T-helper 17 cell (primary cell): ENCODE results near the gene SBDS. TPM values are rescaled to one million over a fixed set of nuclear protein-coding genes. Genes with fewer than 3 reads are reported as not detected.
"Not testable (repeated sequence)": the region's sequence is repeated elsewhere in the genome, so short reads cannot be mapped to it uniquely, and the experiment has no call there.

ENCODE experiments used
- ATAC-seq: fragments of 150-1000 bp; cut with Tn5 transposase; 2 replicates; pipeline ENCODE4 v1.10.0; 2021; ENCODE audit warnings: mild to moderate bottlenecking, moderate library complexity
- DNase-seq, 3 donors: peaks; one replicate each; pipeline versions ENCODE4 v3.0.0 to v3.0.0-alpha.2; 2020 to 2021
- H3K9me3 ChIP-seq: one replicate; pipeline ENCODE4 v1.7.0; 2013; ENCODE audit warnings: low read length, mild to moderate bottlenecking; ENCODE audit not compliant: control insufficient read depth, poor library complexity, severe bottlenecking
- H3K27ac Mint-ChIP-seq: one replicate; pipeline ENCODE4 v1.8.0; 2022; ENCODE audit warnings: mild to moderate bottlenecking, moderate library complexity, mixed read lengths
- H3K27me3 Mint-ChIP-seq: one replicate; pipeline ENCODE4 v1.8.0; 2022; ENCODE audit warnings: mixed read lengths
- H3K36me3 Mint-ChIP-seq: one replicate; pipeline ENCODE4 v1.8.0; 2022; ENCODE audit warnings: low read depth, mixed read lengths
- H3K4me1 Mint-ChIP-seq: one replicate; pipeline ENCODE4 v1.8.0; 2022; ENCODE audit warnings: mild to moderate bottlenecking, mixed read lengths
- H3K4me3 Mint-ChIP-seq: one replicate; pipeline ENCODE4 v1.8.0; 2022; ENCODE audit warnings: mild to moderate bottlenecking, moderate library complexity, mixed read lengths
- total RNA-seq, 4 donors: library from RNA in 2 of 4; stranded (reverse) in 2 of 4; gene quantifications; one replicate each; pipeline ENCODE4 v1.2.3 and lab custom pipeline; 2022 to 2026

SBDS gene
- total RNA-seq, 2 donors from 2014 or later: 270 to 323 TPM

DNA sequence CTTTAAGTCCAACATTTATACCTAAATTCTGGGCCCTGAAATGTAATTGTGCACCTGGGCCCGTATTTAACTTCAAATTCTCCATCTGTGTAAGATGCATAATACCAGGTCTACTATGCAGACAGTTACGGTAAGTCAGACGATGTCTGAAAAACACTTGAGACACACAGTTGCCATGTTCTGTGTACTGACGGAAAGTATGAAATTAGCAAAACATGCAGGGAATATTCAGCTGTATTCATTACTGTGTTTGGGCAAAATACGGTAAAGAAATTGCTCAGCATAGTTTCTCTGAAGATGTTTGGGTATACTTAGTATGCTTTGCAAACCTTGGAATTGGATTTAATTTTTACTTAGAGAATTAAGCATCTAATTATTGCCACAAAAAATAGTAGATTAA, 17.1 kb downstream of the SBDS start:
- H3K9me3 ChIP-seq, H3K4me3 Mint-ChIP-seq, H3K27me3 Mint-ChIP-seq, H3K27ac Mint-ChIP-seq, DNase-seq, H3K4me1 Mint-ChIP-seq, H3K36me3 Mint-ChIP-seq, ATAC-seq: not testable (repeated sequence)

- ATAC-seq: no peak
- H3K27me3 Mint-ChIP-seq: no peaks in the 10 kb centered on the region
- no peaks in the 10 kb centered on the region for H3K36me3 Mint-ChIP-seq
- H3K9me3 ChIP-seq: no peaks in the 10 kb centered on the region
- no peak overlapping the region for H3K4me3 Mint-ChIP-seq
- DNase-seq: no peak
- no peak overlapping the region for H3K27ac Mint-ChIP-seq
- H3K4me1 Mint-ChIP-seq: no peaks in the 10 kb centered on the region
Measured at GRCh38 chr7:66974986-66975590, 20.3 kb downstream of the SBDS start.

DNA sequence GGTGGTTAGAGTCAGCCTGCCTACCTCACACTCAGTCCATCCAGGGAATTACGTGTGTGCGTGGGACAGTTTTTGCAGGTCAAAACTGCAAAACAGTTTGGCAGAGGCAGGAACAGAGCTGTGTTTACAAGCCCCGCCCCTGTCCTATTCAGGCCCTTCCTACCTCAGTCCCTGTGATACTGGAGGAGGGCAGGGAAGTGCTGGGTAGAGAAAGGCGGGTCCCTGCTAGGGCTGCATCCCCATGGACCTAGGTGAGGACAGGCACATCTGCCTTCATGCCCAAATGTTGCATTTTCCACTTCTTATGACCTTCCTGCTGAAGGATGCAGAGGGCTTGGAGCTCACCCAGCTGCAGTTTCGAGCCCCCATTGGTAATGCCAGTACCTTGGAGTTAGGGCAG, 25.1 kb downstream of the SBDS start:
- no peak overlapping the region for H3K4me3 Mint-ChIP-seq
- H3K27ac Mint-ChIP-seq: no peak overlapping the region
- ATAC-seq: no peak
- H3K4me1 Mint-ChIP-seq: no peaks in the 10 kb centered on the region
- DNase-seq: no peak
- no peaks in the 10 kb centered on the region for H3K9me3 ChIP-seq
- no peaks in the 10 kb centered on the region for H3K27me3 Mint-ChIP-seq
- H3K36me3 Mint-ChIP-seq: no peaks in the 10 kb centered on the region

DNA sequence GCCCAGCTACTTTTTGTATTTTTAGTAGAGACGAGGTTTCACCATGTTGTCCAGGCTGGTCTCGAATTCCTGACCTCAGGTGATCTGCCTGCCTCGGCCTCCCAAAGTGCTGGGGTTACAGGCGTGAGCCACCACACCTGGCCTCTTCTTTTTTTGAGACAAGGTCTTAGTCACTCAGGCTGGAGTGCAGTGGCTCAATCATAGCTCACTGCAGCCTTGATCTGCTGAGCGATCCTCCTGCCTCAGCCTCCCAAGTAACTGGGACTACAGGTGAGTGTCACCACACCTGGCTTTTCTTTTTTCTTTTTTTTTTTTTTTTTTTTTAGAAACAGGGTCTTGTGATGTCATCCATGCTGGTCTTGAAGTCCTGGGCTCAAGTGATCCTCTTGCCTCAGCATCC, 26.4 kb downstream of the SBDS start:
- H3K27me3 Mint-ChIP-seq, H3K4me1 Mint-ChIP-seq, ATAC-seq, H3K9me3 ChIP-seq, H3K27ac Mint-ChIP-seq, H3K4me3 Mint-ChIP-seq, H3K36me3 Mint-ChIP-seq, DNase-seq: not testable (repeated sequence)

DNA sequence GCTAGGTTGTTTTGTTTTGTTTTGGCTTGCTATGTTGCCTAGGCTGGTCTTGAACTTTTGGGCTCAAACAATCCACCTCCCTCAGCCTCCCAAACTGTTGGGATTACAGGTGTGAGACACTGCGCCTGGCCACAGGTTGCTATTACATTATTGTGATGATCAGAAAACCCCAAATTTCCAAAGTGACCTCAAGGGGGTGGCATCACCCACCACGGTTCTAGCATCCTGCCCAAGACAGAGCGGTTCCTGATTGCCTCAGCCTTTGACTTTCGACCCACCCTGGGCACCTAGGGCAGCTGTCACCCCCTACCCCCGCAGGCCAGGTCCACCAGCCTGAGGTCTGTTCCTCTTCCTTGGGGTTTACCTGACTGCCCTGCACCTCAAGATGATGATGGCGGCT, 28.4 kb downstream of the SBDS start:
- Mint-ChIP-seq H3K36me3 (no peaks in the 10 kb centered on the region), H3K27ac (no peak overlapping the region), H3K4me3 (no peak overlapping the region), H3K4me1 (no peaks in the 10 kb centered on the region), H3K27me3 (no peaks in the 10 kb centered on the region)
- DNase-seq (no peak), ATAC-seq (no peak)
- H3K9me3 ChIP-seq: no peaks in the 10 kb centered on the region

DNA sequence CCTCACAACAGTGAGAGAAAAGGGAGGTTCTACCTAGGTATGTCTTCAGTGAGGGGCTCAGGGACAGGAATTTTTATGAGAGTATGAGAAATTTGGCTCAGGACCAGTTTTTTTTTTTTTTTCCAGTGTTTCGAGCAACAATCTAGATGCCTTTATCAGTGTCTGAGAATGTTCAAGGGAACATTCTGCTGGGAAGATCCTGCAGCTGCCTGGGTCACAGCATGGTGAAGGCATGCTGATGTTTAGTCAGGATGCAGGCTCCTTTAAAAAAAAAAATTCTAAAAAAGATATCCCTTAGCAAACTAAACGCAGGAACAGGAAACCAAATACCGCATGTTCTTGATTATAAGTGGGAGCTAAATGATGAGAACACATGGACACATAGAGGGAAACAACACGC, 31.0 kb downstream of the SBDS start:
- H3K9me3 ChIP-seq: no peaks in the 10 kb centered on the region
- H3K4me1 Mint-ChIP-seq: no peaks in the 10 kb centered on the region
- DNase-seq (no peak), ATAC-seq (no peak)
- no peaks in the 10 kb centered on the region for H3K27me3 Mint-ChIP-seq
- no peak overlapping the region for H3K4me3 Mint-ChIP-seq
- no peak overlapping the region for H3K27ac Mint-ChIP-seq
- peaks cover 2% of the 10 kb centered on the region for H3K36me3 Mint-ChIP-seq

- ATAC-seq: no peak
- Mint-ChIP-seq H3K27me3 (no peaks in the 10 kb centered on the region), H3K4me3 (no peak overlapping the region), H3K36me3 (peaks cover 4% of the 10 kb centered on the region), H3K27ac (peak overlapping the region; percentile 27), H3K4me1 (peaks cover 3% of the 10 kb centered on the region)
- no peaks in the 10 kb centered on the region for H3K9me3 ChIP-seq
- DNase-seq: no peak
Measured at GRCh38 chr7:66961096-66961495, 34.3 kb downstream of the SBDS start.

DNA sequence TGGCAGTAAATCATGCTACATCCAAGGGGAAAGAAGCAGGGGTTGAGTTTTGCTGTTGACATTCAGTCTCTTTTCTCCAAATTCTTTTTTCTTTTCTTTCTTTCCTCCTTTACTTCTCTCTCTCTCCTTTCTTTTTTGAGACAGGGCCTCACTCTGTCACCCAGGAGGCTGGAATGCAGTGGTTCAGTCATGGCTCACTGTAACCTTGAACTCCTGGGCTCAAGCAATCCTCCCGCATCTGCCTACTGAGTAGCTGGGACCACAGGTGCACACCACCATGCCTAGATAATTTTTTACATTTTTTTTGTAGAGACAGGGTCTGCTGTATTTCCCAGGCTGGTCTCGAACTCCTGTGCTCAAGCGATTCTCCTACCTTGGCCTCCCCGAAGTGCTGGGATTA, 35.2 kb downstream of the SBDS start:
- ATAC-seq: no peak
- H3K4me3 Mint-ChIP-seq: no peak overlapping the region
- DNase-seq: no peak
- no peaks in the 10 kb centered on the region for H3K27me3 Mint-ChIP-seq
- peaks cover 4% of the 10 kb centered on the region for H3K36me3 Mint-ChIP-seq
- no peaks in the 10 kb centered on the region for H3K9me3 ChIP-seq
- H3K4me1 Mint-ChIP-seq: peaks cover 3% of the 10 kb centered on the region
- no peak overlapping the region for H3K27ac Mint-ChIP-seq

GRCh38 chr7:66958538-66959350, 36.6 kb downstream of the SBDS start:
- peak overlapping the region; percentile 72 for H3K27ac Mint-ChIP-seq
- H3K4me3 Mint-ChIP-seq: no peak overlapping the region
- no peak for DNase-seq
- peaks cover 4% of the 10 kb centered on the region for H3K36me3 Mint-ChIP-seq
- H3K4me1 Mint-ChIP-seq: peaks cover 3% of the 10 kb centered on the region
- no peak for ATAC-seq
- no peaks in the 10 kb centered on the region for H3K9me3 ChIP-seq
- no peaks in the 10 kb centered on the region for H3K27me3 Mint-ChIP-seq

DNA sequence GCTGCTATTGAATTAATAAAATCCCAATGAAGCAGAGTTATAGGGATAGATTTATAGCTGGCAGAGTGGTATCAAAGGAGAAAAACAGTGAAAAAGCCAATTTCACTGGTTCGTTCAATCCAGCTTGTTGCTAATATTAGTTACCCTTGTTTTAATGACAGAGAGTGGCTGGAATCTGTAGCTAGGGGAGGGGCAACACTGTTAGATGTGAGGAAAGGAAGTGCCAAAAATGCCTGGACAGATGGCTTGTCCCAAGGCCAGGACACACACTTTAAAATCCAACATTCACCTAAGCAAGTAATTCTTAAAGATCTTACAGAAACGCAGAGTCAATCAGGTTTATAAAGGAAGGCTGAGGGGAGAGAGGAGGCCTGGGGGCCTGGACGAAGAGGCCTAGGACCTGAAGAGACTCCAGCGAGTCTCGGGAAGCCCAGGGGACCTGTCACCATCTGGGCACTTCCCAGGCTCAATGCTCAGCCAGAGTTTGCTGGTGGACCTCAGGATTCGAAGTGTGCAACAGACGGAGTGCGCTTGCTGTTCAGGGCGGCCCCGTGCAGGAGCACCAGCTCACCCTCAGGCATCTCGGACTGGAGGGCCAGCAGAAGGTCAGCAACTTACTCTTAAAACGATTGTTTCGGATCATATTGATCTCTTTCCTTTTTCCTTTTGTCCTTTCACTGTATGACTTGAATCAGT, 37.6 kb downstream of the SBDS start:
- peaks cover 4% of the 10 kb centered on the region for H3K36me3 Mint-ChIP-seq
- H3K4me1 Mint-ChIP-seq: peaks cover 3% of the 10 kb centered on the region
- no peaks in the 10 kb centered on the region for H3K9me3 ChIP-seq
- peak overlapping the region; percentile 49 for H3K27ac Mint-ChIP-seq
- H3K4me3 Mint-ChIP-seq: no peak overlapping the region
- no peak for DNase-seq
- no peaks in the 10 kb centered on the region for H3K27me3 Mint-ChIP-seq
- no peak for ATAC-seq

DNA sequence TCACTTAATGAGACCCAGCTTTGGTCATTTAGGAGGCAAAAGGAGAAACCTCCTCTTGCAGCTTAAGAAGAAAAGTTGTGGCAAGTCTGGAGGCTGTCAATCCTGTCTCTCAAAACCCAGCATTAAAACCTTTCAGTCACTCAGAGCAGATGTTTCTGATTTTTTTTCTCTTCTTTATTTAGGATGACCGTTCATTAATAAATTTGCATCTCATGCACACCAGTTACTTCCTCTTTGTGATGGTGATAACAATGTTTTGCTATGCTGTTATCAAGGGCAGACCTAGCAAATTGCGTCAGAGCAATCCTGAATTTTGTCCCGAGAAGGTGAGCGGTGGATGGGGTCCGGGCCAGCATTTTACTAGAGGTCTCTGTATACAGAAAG, 42.4 kb downstream of the SBDS start:
- Mint-ChIP-seq H3K27me3 (no peaks in the 10 kb centered on the region), H3K4me3 (no peak overlapping the region), H3K27ac (no peak overlapping the region), H3K4me1 (peaks cover 2% of the 10 kb centered on the region), H3K36me3 (peaks cover 4% of the 10 kb centered on the region)
- DNase-seq (no peak), ATAC-seq (no peak)
- no peaks in the 10 kb centered on the region for H3K9me3 ChIP-seq

GRCh38 chr7:66952343-66953043, 42.9 kb downstream of the SBDS start:
- Mint-ChIP-seq H3K36me3 (peaks cover 4% of the 10 kb centered on the region), H3K4me3 (no peak overlapping the region), H3K27ac (no peak overlapping the region), H3K27me3 (no peaks in the 10 kb centered on the region), H3K4me1 (peaks cover 2% of the 10 kb centered on the region)
- DNase-seq (no peak), ATAC-seq (no peak)
- H3K9me3 ChIP-seq: no peaks in the 10 kb centered on the region

- DNase-seq: no peak
- H3K9me3 ChIP-seq: no peaks in the 10 kb centered on the region
- Mint-ChIP-seq H3K4me1 (peaks cover 2% of the 10 kb centered on the region), H3K36me3 (peaks cover 2% of the 10 kb centered on the region), H3K4me3 (no peak overlapping the region), H3K27me3 (no peaks in the 10 kb centered on the region), H3K27ac (no peak overlapping the region)
- no peak for ATAC-seq
Measured at GRCh38 chr7:66950763-66951162, 44.6 kb downstream of the SBDS start.
